HepG2 (cell line): ENCODE results near the gene ZC3H13. TPM values are rescaled to one million over a fixed set of nuclear protein-coding genes. Genes with fewer than 3 reads are reported as not detected.

Experiments
- CBFB ChIP-seq: sonication (generic); formaldehyde crosslinking; IDR thresholded peaks from 2 replicates; pipeline ENCODE4 v1.4.0; 2020; ENCODE audit warnings: missing genetic modification reagents
- CENPT ChIP-seq: sonication (generic); formaldehyde crosslinking; IDR thresholded peaks from 2 replicates; pipeline ENCODE4 v1.8.0; 2022; ENCODE audit warnings: low read depth, mild to moderate bottlenecking, moderate library complexity, missing genetic modification reagents
- DRAP1 ChIP-seq: IDR thresholded peaks from 2 replicates; pipeline ENCODE4 v1.6.1; 2016; ENCODE audit warnings: missing genetic modification reagents, missing compliant biosample characterization
- FOXC1 ChIP-seq: sonication (generic); formaldehyde crosslinking; IDR thresholded peaks from 2 replicates; pipeline ENCODE4 v1.8.0; 2022; ENCODE audit warnings: mild to moderate bottlenecking, missing genetic modification reagents, borderline replicate concordance
- HHEX ChIP-seq: IDR thresholded peaks from 2 replicates; pipeline ENCODE4 v1.6.1; 2016; ENCODE audit warnings: control low read depth
- HNRNPLL ChIP-seq: fragments of 200-400 bp; formaldehyde crosslinking; IDR thresholded peaks from 2 replicates; pipeline ENCODE4 v1.6.1; 2017; ENCODE audit warnings: mild to moderate bottlenecking, low read depth, low read length; ENCODE audit not compliant: poor library complexity, severe bottlenecking
- MED8 ChIP-seq: sonication (generic); formaldehyde crosslinking; IDR thresholded peaks from 2 replicates; pipeline ENCODE4 v1.8.1; 2023; ENCODE audit warnings: mild to moderate bottlenecking, missing genetic modification reagents; ENCODE audit not compliant: insufficient replicate concordance
- MLLT10 ChIP-seq: sonication (generic); formaldehyde crosslinking; IDR thresholded peaks from 2 replicates; pipeline ENCODE4 v1.4.0; 2020; ENCODE audit warnings: missing genetic modification reagents
- PHF21A ChIP-seq: sonication (generic); formaldehyde crosslinking; IDR thresholded peaks from 2 replicates; pipeline ENCODE4 v1.5.0; 2020; ENCODE audit warnings: mild to moderate bottlenecking, missing genetic modification reagents
- RELA ChIP-seq: sonication (generic); formaldehyde crosslinking; IDR thresholded peaks from 2 replicates; pipeline ENCODE4 v1.4.0; 2020; ENCODE audit warnings: missing genetic modification reagents
- SCMH1 ChIP-seq: sonication (generic); formaldehyde crosslinking; IDR thresholded peaks from 2 replicates; pipeline ENCODE4 v1.9.0; 2021; ENCODE audit warnings: missing genetic modification reagents, mild to moderate bottlenecking, borderline replicate concordance
- SMAD3 ChIP-seq: sonication (generic); formaldehyde crosslinking; IDR thresholded peaks from 2 replicates; pipeline ENCODE4 v1.4.0; 2020; ENCODE audit warnings: missing genetic modification reagents
- SSRP1 ChIP-seq: IDR thresholded peaks from 2 replicates; pipeline ENCODE4 v1.6.1; 2016; ENCODE audit warnings: control low read depth
- ZBTB46 ChIP-seq: sonication (generic); formaldehyde crosslinking; IDR thresholded peaks from 2 replicates; pipeline ENCODE4 v1.4.0; 2020; ENCODE audit warnings: mild to moderate bottlenecking, missing genetic modification reagents, borderline replicate concordance
- ZFP37 ChIP-seq: sonication (generic); formaldehyde crosslinking; IDR thresholded peaks from 2 replicates; pipeline ENCODE4 v1.4.0; 2020; ENCODE audit warnings: missing genetic modification reagents, borderline replicate concordance
- ZNF101 ChIP-seq: sonication (generic); formaldehyde crosslinking; IDR thresholded peaks from 2 replicates; pipeline ENCODE4 v1.4.0; 2020; ENCODE audit warnings: mild to moderate bottlenecking, low read depth, missing genetic modification reagents, borderline replicate concordance
- ZNF20 ChIP-seq: sonication (generic); formaldehyde crosslinking; IDR thresholded peaks from 2 replicates; pipeline ENCODE4 v1.4.0; 2020; ENCODE audit warnings: mild to moderate bottlenecking, moderate library complexity, missing genetic modification reagents
- ZNF225 ChIP-seq: sonication (generic); formaldehyde crosslinking; IDR thresholded peaks from 2 replicates; pipeline ENCODE4 v1.4.0; 2020; ENCODE audit warnings: mild to moderate bottlenecking, missing genetic modification reagents
- ZNF343 ChIP-seq: sonication (generic); formaldehyde crosslinking; IDR thresholded peaks from 2 replicates; pipeline ENCODE4 v1.4.0; 2020; ENCODE audit warnings: mild to moderate bottlenecking, missing genetic modification reagents
- ZNF414 ChIP-seq: sonication (generic); formaldehyde crosslinking; IDR thresholded peaks from 2 replicates; pipeline ENCODE4 v1.5.0; 2020; ENCODE audit warnings: missing genetic modification reagents
- ZNF558 ChIP-seq: sonication (generic); formaldehyde crosslinking; IDR thresholded peaks from 2 replicates; pipeline ENCODE4 v1.9.0; 2022; ENCODE audit warnings: mild to moderate bottlenecking, missing genetic modification reagents, borderline replicate concordance
- ZNF629 ChIP-seq: sonication (generic); formaldehyde crosslinking; conservative IDR thresholded peaks from 2 replicates; pipeline ENCODE4 v1.5.0; 2020; ENCODE audit warnings: missing genetic modification reagents
- ZNF678 ChIP-seq: sonication (generic); formaldehyde crosslinking; IDR thresholded peaks from 2 replicates; pipeline ENCODE4 v1.4.0; 2020; ENCODE audit warnings: mild to moderate bottlenecking, missing genetic modification reagents
- ZNF816 ChIP-seq: sonication (generic); formaldehyde crosslinking; IDR thresholded peaks from 2 replicates; pipeline ENCODE4 v1.8.0; 2022; ENCODE audit warnings: missing genetic modification reagents, mild to moderate bottlenecking, borderline replicate concordance
- ZSCAN30 ChIP-seq: sonication (generic); formaldehyde crosslinking; IDR thresholded peaks from 2 replicates; pipeline ENCODE4 v1.5.0; 2020; ENCODE audit warnings: mild to moderate bottlenecking, missing genetic modification reagents
- polyA plus RNA-seq, 8 experiments: library from polyadenylated mRNA; depleted of rRNA in 3 of 8; stranded (reverse) in 7 of 8; unstranded in 1 of 8; fragments of >200 nt; fragmentation: Illumina TruSeq in 4 of 8; extraction: Trizol in 4 of 8; gene quantifications; 2 replicates each; pipeline versions ENCODE4 v1.2.1 to v1.2.3, GENCODE V29; 2011 to 2016; ENCODE audit warnings: low read depth in 4 of 8, missing spikeins in 1 of 8, mixed read lengths in 1 of 8; ENCODE audit not compliant: insufficient read depth in 1 of 8
- total RNA-seq, 5 experiments: library from RNA; depleted of rRNA; stranded (reverse); fragments of >200 nt; fragmentation: Illumina TruSeq; extraction: Trizol; gene quantifications; 2 replicates each; pipeline ENCODE4 v1.2.3, GENCODE V29; 2016; ENCODE audit warnings: low read depth in 1 of 5
- TF ChIP-seq, protein P1 (sequence below): IDR thresholded peaks from 2 replicates; pipeline ENCODE4 v1.6.1; 2016; ENCODE audit warnings: low read depth, control low read depth

ZC3H13 gene
- total and polyA plus RNA-seq, 2 of the 13 experiments (the other 11 are each of a cell fraction or from before 2014, with no cell fraction given) = 2.7 to 23.5 TPM

DNA sequence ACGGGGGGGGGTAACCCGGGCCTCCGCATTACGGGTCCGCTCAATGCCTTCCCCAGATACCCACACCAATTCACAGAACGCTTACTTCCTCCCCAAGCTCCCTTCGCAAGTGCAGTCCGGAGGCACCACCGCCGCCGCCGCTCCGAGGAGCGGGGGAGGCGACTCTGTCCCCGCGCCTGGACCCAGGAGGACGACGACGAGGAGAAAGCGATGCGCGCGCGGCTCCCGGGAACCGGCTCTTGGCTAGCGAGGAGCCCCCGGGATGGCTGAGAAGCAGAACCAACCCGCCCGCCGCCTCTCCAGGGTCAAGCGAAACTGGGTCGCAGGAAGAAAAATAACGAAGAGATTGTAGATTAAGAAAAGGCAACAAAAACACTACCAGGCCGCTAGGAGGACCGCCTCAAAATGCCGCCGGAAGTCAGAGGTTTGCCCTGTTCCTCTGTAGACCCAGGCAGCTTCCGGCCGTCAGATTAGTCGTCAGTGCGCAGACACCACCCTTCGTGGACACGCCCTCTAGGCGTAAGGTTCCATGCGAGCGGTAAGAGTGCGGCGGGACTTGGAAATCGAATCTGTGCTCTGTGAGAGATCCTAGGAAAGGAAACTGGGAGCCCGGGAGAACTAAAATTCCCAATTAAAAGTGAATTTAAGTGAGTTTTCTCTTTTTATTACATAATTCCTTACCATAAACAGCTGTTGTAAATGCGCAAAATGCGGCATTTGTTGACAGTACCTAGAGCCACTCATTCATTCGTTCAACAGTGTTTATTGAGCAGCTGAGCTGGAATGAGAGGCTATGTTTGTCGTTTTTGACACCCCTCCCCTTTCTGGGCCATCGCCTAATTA lies at the start of gene ZC3H13 (continued):
- TF ChIP-seq ZBTB46 (CRISPR knock-in tag) = 0 out of 2 replicates have a peak, but pooled peaks have one; percentile 52
- TF ChIP-seq RELA (CRISPR knock-in tag) = no peak
- no peak for TF ChIP-seq SCMH1 (CRISPR knock-in tag)
- TF ChIP-seq ZNF20 (CRISPR knock-in tag) = no peak
- TF ChIP-seq PHF21A (CRISPR knock-in tag) = peak; percentile 36; the same call in 1 of the 2 replicates
- TF ChIP-seq, protein P1, sequence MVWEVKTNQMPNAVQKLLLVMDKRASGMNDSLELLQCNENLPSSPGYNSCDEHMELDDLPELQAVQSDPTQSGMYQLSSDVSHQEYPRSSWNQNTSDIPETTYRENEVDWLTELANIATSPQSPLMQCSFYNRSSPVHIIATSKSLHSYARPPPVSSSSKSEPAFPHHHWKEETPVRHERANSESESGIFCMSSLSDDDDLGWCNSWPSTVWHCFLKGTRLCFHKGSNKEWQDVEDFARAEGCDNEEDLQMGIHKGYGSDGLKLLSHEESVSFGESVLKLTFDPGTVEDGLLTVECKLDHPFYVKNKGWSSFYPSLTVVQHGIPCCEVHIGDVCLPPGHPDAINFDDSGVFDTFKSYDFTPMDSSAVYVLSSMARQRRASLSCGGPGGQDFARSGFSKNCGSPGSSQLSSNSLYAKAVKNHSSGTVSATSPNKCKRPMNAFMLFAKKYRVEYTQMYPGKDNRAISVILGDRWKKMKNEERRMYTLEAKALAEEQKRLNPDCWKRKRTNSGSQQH (CRISPR knock-in tag) = peak; percentile 87; the same call in 1 of the 2 replicates
- TF ChIP-seq ZNF558 = peak; percentile 46; the same call in 1 of the 2 replicates
- TF ChIP-seq CENPT (CRISPR knock-in tag) = no peak
- peak; percentile 61; the same call in 1 of the 2 replicates for TF ChIP-seq SMAD3 (CRISPR knock-in tag)
- TF ChIP-seq HHEX (CRISPR knock-in tag) = no peak
- no peak for TF ChIP-seq SSRP1 (CRISPR knock-in tag)
- no peak for TF ChIP-seq ZNF678
- no peak for TF ChIP-seq MLLT10 (CRISPR knock-in tag)
- TF ChIP-seq HNRNPLL = peak; percentile 73
- no peak; the same call in 1 of the 2 replicates for TF ChIP-seq CBFB
- TF ChIP-seq ZNF629 (CRISPR knock-in tag) = no peak
- peak; percentile 44; the same call in 1 of the 2 replicates for TF ChIP-seq FOXC1
- TF ChIP-seq ZSCAN30 (CRISPR knock-in tag) = no peak
- 0 out of 2 replicates have a peak, but pooled peaks have one; percentile 43 for TF ChIP-seq ZNF101
- peak; percentile 60; the same call in 1 of the 2 replicates for TF ChIP-seq ZNF225 (CRISPR knock-in tag)
- TF ChIP-seq MED8 (CRISPR knock-in tag) = no peak
- no peak for TF ChIP-seq ZFP37 (CRISPR knock-in tag)
- no peak for TF ChIP-seq ZNF816 (CRISPR knock-in tag)
- peak; percentile 76; the same call in 1 of the 2 replicates for TF ChIP-seq ZNF414
- TF ChIP-seq ZNF343 (CRISPR knock-in tag) = 0 out of 2 replicates have a peak, but pooled peaks have one; percentile 59
- TF ChIP-seq DRAP1 (CRISPR knock-in tag) = peak; percentile 41; the same call in 1 of the 2 replicates
